C1 segment of cervical spinal cord (tissue), 14 donors: ENCODE results near the gene BZW2.
"Not testable (repeated sequence)": the region's sequence is repeated elsewhere in the genome, so short reads cannot be mapped to it uniquely, and the experiment has no call there.

ENCODE experiments used
- DNase-seq, 14 donors: peaks; one replicate each; lab custom pipeline; 2025; lab: John Stamatoyannopoulos, UW

The BZW2 gene

DNA sequence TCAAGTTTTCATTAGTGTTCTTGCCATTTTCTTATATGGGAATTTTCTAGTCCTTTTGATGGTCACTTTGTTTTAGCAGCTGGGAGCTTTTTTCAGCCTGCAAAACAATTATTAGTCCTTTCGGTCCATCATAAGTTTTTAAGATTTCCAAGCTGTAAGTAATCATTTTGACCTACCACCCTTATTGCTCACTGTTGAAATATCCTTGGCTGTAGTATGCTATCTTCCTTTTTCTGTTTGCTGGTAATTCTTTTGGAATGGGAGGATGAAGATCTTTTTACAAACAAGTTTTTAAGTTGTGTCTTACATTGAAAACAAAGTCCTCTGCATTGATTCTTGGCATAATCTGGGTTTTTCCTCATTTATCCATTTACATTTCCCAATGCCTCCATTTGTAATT is 24.0 kb downstream of the BZW2 start:
- no peak for DNase-seq

- DNase-seq, result no peak
These were observed 24.9 kb downstream of the BZW2 start for GRCh38 chr7:16670731-16671344.

DNA sequence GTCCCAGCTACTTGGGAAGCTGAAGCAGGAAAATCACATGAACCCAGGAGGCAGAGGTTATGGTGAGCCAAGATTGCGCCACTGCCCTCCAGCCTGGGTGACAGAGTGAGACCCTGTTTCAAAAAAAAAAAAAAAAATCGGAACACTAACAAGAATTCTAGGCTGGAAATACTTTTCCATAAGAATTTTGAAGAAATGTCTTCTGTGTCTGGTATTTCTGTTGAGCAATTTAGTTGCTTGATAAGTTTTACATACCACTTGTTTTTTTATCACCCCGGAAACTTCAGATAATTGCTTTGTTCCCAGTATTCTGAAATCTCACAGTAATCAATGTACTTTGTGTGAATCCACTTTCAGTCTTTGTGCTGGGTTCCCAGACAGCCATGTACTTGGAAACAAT is 25.8 kb downstream of the BZW2 start:
- no peak for DNase-seq

DNA sequence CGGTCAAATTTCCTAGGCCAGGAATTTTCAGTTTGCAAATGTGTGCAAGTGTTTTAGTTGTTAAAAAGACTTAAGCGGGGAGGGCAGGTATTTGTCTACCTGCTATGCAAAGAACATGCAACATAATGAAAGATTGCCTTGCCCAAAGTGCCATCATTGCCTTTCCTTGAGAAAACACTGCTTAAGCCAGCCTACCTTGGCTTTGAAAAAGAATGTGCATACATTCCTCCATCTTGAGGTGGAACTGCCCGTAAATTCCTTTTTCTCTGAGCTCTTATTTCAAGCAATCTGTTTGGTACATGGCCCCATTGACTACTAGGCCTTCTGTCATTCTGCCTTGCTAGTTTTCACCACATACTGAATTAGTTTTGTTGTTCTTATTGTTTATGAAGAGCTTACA is 29.3 kb downstream of the BZW2 start:
- DNase-seq, result no peak

GRCh38 chr7:16677978-16678494 is 32.1 kb downstream of the BZW2 start:
- DNase-seq, result no peak

- DNase-seq, result not testable (repeated sequence)
These were observed 32.9 kb downstream of the BZW2 start for GRCh38 chr7:16678645-16679566.

DNA sequence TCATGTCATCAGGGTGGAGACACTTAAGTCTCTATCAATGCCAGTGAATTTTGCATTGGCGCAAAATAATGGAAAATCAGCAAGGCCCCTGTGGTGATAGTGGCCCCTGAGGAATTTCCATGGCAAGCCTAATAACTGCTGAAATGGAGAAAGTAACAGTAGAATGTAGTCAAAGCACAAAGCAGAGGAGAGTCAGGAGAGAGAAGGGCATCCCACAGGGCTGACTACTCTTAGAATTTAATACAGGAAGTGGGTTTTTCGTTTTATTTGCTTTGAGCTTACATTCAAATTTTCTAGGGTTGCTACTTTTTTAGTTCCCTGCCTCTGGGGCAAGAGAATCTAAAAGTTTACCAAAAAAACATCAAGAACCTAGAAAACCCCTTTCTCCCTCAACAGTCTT is 39.0 kb downstream of the BZW2 start:
- no peak for DNase-seq

DNA sequence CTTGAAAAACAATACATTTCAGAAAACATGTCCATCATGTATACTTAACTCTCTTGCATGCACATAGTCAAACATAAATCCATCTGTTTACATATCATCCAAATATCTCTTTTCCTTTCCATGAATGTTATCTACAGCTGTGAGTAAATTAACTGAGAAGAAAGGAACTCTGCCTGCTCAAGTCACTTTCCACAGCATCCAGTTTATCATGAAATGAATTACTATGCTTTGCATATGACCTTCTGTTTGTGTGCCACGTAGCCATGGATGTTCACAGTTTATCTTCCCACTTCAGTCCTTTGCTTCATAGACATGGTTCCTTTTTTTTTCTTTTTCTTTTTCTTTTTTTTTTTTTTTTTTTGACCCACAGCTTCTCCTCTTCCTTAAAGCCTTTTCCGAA is 39.6 kb downstream of the BZW2 start:
- DNase-seq, result no peak

GRCh38 chr7:16688249-16688648 is 42.3 kb downstream of the BZW2 start:
- DNase-seq, result no peak

GRCh38 chr7:16691241-16691640 is 45.3 kb downstream of the BZW2 start:
- no peak for DNase-seq

GRCh38 chr7:16693601-16694318 is 47.8 kb downstream of the BZW2 start:
- no peak for DNase-seq

- no peak for DNase-seq
These were observed 48.8 kb downstream of the BZW2 start for GRCh38 chr7:16694806-16695205.

GRCh38 chr7:16695621-16696237 is 49.7 kb downstream of the BZW2 start:
- peak in 1 of 14 donors; percentile 2 for DNase-seq

DNA sequence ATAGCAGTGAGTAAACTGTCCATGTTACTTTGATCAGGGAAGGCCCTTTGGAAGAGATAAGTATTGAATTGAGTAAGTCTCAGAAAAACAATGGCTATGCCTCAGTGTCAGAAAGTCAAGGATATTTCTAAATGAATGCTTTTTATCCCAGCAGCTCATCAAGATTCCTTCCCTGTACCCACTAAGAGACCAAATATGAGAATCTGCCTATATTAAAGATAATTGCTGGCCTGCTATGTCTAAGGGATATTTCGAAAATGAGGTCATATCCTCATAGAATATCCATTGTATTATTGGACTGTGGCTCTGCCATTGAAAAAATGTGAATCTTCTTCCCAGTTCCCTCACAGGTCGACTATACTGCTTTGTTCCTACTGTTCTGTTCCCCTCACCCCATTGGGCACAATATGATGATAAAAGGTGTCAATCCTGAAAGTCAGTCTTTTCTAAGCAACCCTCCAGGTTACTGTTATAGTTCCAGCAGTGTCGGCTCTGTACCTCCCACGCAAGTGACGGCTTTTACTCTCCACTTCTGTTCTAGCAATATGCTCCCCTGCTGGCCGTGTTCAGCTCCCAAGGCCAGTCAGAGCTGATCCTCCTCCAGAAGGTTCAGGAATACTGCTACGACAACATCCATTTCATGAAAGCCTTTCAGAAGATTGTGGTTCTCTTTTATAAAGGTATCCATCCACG is 51.7 kb downstream of the BZW2 start:
- no peak for DNase-seq

GRCh38 chr7:16698200-16698905 is 52.4 kb downstream of the BZW2 start:
- no peak for DNase-seq

DNA sequence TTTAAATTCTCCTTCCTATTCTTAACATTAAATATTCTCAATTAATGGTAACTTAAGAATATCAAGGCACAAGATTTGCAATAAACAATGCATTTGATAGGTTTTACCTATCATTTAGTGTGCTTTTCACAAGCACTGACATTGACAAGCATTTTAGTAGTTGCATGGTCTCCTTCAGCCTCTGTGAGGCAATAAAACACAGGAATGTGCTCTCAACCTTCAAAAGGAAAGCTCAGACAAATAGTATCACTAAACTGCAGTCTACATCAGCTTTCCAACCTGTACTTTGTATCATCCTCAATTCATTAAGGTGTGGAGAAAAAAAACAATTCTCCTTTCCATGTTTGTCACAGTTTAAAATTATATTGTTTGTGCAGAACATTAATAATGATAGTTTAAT is 56.5 kb downstream of the BZW2 start:
- DNase-seq, result no peak

- no peak for DNase-seq
These were observed 62.5 kb downstream of the BZW2 start for GRCh38 chr7:16708511-16708910.

GRCh38 chr7:16708980-16709379 is 63.0 kb downstream of the BZW2 start:
- no peak for DNase-seq

DNA sequence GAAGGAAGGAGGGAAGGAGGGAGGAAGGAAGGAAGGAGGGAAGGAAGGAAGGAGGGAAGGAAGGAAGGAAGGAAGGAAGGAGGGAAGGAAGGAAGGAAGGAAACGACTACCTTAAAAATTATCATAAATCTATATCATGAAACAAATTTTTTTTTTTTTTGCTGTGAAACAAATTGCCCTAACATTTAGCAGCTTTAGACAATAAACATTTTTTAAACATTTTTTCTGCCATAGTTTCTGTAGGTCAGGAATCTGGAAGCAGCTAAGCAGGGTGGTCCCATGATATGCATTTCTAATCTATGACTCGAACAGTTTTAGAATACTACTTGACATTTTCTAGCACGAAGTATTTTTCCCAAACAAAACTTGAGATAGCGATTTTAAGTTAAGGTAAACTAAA is 64.7 kb downstream of the BZW2 start:
- DNase-seq, result no peak

DNA sequence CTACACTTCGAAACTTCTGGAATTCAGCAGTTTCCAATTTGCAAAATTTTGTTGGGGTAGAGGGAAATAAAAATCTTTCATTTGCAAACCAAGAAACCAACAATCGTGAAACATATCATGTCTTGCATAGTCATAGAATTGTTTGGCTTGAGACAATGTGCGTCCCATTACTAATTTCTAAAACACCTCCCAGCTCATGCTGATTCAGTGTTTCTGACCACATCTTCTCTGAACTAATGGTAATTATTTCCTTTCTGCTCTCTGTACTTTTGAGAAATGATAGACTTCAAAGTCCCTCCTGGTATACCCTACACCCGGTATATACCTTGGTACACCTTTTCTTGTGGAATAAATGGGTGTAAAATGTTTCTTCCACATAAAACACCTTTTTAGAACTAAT is 65.7 kb downstream of the BZW2 start:
- no peak for DNase-seq

GRCh38 chr7:16712916-16713315 is 66.9 kb downstream of the BZW2 start:
- no peak for DNase-seq
